Upper lobe of left lung (tissue), 6 donors: Measurements from ENCODE around the gene ARL6. TPM values are rescaled to one million over a fixed set of nuclear protein-coding genes. Genes with fewer than 3 reads are reported as not detected.

Source experiments
- ATAC-seq, 2 donors: fragments of 200-7000 bp; cut with Tn5 transposase; one replicate each; pipeline ENCODE4 v1.9.1; 2022; ENCODE audit warnings: mild to moderate bottlenecking in 2 of 2, moderate library complexity in 2 of 2; ENCODE audit not compliant: low FRiP score in 2 of 2
- DNase-seq, 2 donors: peaks; one replicate each; pipeline ENCODE4 v3.0.0-alpha.2; 2019 to 2020
- H3K27ac ChIP-seq, 4 donors: fragments of 200-600 bp; sonication (generic); one replicate each; pipeline ENCODE4 v1.5.1; 2016 to 2019
- H3K27me3 ChIP-seq, 4 donors: fragments of 200-600 bp; sonication (generic); one replicate each; pipeline ENCODE4 v1.5.1; 2017 to 2019
- H3K36me3 ChIP-seq, 4 donors: fragments of 200-600 bp; sonication (generic); one replicate each; pipeline ENCODE4 v1.5.1; 2016 to 2019
- H3K4me1 ChIP-seq, 4 donors: fragments of 200-600 bp; sonication (generic); one replicate each; pipeline ENCODE4 v1.5.1; 2018 to 2019
- H3K4me3 ChIP-seq, 4 donors: fragments of 200-600 bp; sonication (generic); one replicate each; pipeline ENCODE4 v1.5.1; 2017 to 2019; ENCODE audit warnings: mild to moderate bottlenecking in 2 of 4, moderate library complexity in 1 of 4
- H3K9me3 ChIP-seq, 4 donors: fragments of 200-600 bp; sonication (generic); one replicate each; pipeline ENCODE4 v1.5.1; 2018 to 2019
- EP300 ChIP-seq, 4 donors: sonication (generic); formaldehyde crosslinking; IDR thresholded peaks; one replicate each; pipeline ENCODE4 v1.5.1; 2017; ENCODE audit warnings: antibody characterized with exemption in 4 of 4, control low read depth in 2 of 4
- POLR2A ChIP-seq, 4 donors: fragments of 450-650 bp; IDR thresholded peaks; one replicate each; pipeline ENCODE4 v1.5.1; 2016 to 2017; ENCODE audit warnings: antibody characterized with exemption in 4 of 4, mild to moderate bottlenecking in 2 of 4
- POLR2AphosphoS5 ChIP-seq, 2 donors: sonication (generic); formaldehyde crosslinking; IDR thresholded peaks; one replicate each; pipeline ENCODE4 v1.5.1; 2017; ENCODE audit warnings: antibody characterized with exemption in 2 of 2
- WGBS, 2 donors: methylation state at CpG; one replicate each; pipeline ENCODE4 v1.1.5; 2017 to 2018; 5-methylcytosine and 5-hydroxymethylcytosine counted together
- total RNA-seq, 6 donors: library from RNA; depleted of rRNA in 4 of 6; stranded (reverse); fragments of >200 nt in 4 of 6; gene quantifications; one replicate each; pipeline versions ENCODE4 v1.1.0 to v1.2.1, GENCODE V29; 2016 to 2021
- TF ChIP-seq, protein P1 (sequence below), 6 experiments: fragments of 450-650 bp in 4 of 6; fragments of 200-600 bp in 2 of 6; sonication (generic) in 2 of 6; IDR thresholded peaks; one replicate each; pipeline ENCODE4 v1.5.1; 2016 to 2019; ENCODE audit warnings: antibody characterized with exemption in 6 of 6
- donor health status: DM: no; HTN: no; CAD: no; lungs with moderate emphysema.
- donor health status: DM: no; HTN: yes; CAD: no; lungs with severe emphysema.

ARL6 gene
- total RNA-seq, 6 donors from 2014 or later, result 4.0 to 12.6 (median 9.1) TPM

DNA sequence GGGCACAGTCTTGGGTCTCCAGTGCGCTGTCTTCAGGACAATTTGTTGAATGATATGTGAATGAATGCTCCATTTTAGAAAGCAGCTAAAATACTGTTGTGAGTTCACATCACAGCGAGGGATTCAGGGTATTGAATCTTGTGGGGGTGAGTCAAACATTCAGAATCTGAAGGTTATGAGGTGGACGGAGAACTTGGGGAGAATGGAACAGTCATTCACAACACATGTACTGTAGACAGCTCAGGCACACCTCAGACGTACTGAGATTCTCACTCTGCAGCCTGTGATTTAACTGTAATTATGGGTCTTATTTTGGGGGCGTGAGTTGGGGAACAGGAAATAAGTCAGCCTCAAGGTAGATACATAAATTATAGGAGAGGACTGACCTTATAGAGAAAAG, 71.2 kb downstream of the ARL6 start:
- no peaks in the 10 kb centered on the region for H3K27me3 ChIP-seq
- H3K27ac ChIP-seq, result no peak overlapping the region
- TF ChIP-seq EP300 (IDR thresholded peaks at IDR 0.05) (no peak), POLR2AphosphoS5 (IDR thresholded peaks at IDR 0.05) (no peak), POLR2A (IDR thresholded peaks at IDR 0.05) (no peak)
- TF ChIP-seq, protein P1, sequence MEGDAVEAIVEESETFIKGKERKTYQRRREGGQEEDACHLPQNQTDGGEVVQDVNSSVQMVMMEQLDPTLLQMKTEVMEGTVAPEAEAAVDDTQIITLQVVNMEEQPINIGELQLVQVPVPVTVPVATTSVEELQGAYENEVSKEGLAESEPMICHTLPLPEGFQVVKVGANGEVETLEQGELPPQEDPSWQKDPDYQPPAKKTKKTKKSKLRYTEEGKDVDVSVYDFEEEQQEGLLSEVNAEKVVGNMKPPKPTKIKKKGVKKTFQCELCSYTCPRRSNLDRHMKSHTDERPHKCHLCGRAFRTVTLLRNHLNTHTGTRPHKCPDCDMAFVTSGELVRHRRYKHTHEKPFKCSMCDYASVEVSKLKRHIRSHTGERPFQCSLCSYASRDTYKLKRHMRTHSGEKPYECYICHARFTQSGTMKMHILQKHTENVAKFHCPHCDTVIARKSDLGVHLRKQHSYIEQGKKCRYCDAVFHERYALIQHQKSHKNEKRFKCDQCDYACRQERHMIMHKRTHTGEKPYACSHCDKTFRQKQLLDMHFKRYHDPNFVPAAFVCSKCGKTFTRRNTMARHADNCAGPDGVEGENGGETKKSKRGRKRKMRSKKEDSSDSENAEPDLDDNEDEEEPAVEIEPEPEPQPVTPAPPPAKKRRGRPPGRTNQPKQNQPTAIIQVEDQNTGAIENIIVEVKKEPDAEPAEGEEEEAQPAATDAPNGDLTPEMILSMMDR (IDR thresholded peaks at IDR 0.05), result no peak
- DNase-seq (no peak), ATAC-seq (no peak)
- H3K4me1 ChIP-seq, result peaks cover 0 to 10% (median 1%) of the 10 kb centered on the region in 4 donors
- WGBS, 2 donors, result 88 to 96% methylated on average over 5 of the region's 5 CpGs
- H3K36me3 ChIP-seq, result no peaks in the 10 kb centered on the region
- no peaks in the 10 kb centered on the region for H3K9me3 ChIP-seq
- no peak overlapping the region for H3K4me3 ChIP-seq

DNA sequence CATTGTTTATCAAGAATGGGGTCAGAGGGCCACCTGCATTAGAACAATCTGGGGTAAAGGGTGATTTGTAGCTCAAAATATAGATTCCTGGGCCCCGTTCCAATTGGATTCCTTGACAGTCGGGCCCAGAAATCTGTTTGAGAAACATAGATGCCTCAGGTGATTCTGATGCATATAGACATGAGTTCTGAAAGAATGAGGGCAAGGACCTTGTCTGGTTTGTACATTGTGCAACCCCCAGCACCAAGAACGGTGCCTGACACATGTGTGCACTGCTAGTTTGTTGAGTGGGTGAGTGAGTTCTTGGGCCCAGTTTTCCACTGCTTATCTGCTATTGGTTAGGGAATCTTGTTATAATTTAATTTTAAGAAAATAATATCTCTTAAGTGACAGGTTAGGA, 73.8 kb downstream of the ARL6 start:
- Histone ChIP-seq H3K27ac (no peak overlapping the region), H3K9me3 (no peaks in the 10 kb centered on the region), H3K4me1 (peaks cover 0 to 10% (median 1%) of the 10 kb centered on the region in 4 donors), H3K27me3 (no peaks in the 10 kb centered on the region), H3K36me3 (no peaks in the 10 kb centered on the region), H3K4me3 (no peak overlapping the region)
- WGBS, 2 donors, result 67 to 73% methylated on average over 3 of the region's 3 CpGs
- ATAC-seq (no peak), DNase-seq (no peak)
- no peak for TF ChIP-seq EP300 (IDR thresholded peaks at IDR 0.05)
- TF ChIP-seq, protein P1 (IDR thresholded peaks at IDR 0.05), result no peak
- no peak for TF ChIP-seq POLR2A (IDR thresholded peaks at IDR 0.05)
- TF ChIP-seq POLR2AphosphoS5 (IDR thresholded peaks at IDR 0.05), result no peak

DNA sequence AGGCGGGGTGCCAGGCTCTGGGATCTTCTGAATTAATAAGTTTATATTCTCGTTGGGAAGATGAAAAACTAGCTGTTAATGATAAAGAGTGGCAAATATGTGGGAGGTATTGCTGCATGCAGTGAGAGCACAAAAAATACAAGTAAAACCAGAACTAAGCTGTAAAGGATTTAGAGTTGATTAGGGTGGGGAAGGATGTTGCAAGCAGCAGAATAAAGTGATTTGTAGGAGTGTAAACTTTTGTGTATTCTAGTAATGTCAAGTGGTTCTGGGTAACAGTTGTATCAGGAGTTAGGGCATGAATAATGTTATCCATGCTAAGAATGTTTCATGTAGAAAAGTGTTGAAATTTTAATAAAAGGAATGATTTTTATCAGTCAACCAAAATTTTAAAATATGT, 75.4 kb downstream of the ARL6 start:
- WGBS, 2 donors, result 66 to 74% methylated on average over 2 of the region's 2 CpGs

DNA sequence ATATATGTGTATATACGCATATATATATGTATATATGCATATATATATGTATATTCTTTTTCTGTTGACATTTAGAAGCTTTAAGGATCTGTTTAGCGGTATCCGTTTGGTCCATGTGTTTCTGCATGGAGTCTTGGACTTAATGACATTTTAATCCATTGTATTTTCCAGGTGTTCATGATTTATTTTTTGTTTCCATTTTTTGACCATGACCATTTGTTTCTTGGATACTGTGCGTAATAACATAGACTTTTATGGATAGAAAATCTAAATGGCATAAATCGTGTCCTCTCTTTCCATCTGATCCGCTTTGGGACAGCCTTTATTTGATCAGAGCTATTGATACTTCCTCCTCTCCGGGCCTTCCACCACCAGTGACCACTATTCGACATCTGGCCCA, 76.7 kb downstream of the ARL6 start:
- Histone ChIP-seq H3K27me3 (no peaks in the 10 kb centered on the region), H3K36me3 (peaks cover 0 to 3% (median 0%) of the 10 kb centered on the region in 4 donors), H3K4me1 (peaks cover 0 to 10% (median 1%) of the 10 kb centered on the region in 4 donors), H3K27ac (no peak overlapping the region), H3K4me3 (no peak overlapping the region), H3K9me3 (no peaks in the 10 kb centered on the region)
- ATAC-seq (no peak), DNase-seq (no peak)
- no peak for TF ChIP-seq POLR2A (IDR thresholded peaks at IDR 0.05)
- TF ChIP-seq POLR2AphosphoS5 (IDR thresholded peaks at IDR 0.05), result no peak
- TF ChIP-seq, protein P1 (IDR thresholded peaks at IDR 0.05), result no peak
- no peak for TF ChIP-seq EP300 (IDR thresholded peaks at IDR 0.05)
- 96 to 97% methylated on average over 8 of the region's 8 CpGs for WGBS, 2 donors

More for the DNA sequence above, 75.4 kb downstream of the ARL6 start:
- no peak overlapping the region for H3K27ac ChIP-seq
- H3K27me3 ChIP-seq, result no peaks in the 10 kb centered on the region
- no peak for TF ChIP-seq POLR2AphosphoS5 (IDR thresholded peaks at IDR 0.05)
- TF ChIP-seq, protein P1 (IDR thresholded peaks at IDR 0.05), result no peak
- no peak for TF ChIP-seq POLR2A (IDR thresholded peaks at IDR 0.05)
- TF ChIP-seq EP300 (IDR thresholded peaks at IDR 0.05), result no peak
- no peak for ATAC-seq
- no peak for DNase-seq
- H3K4me3 ChIP-seq, result no peak overlapping the region
- no peaks in the 10 kb centered on the region for H3K9me3 ChIP-seq
- H3K36me3 ChIP-seq, result peaks cover 0 to 3% (median 0%) of the 10 kb centered on the region in 4 donors
- peaks cover 0 to 10% (median 1%) of the 10 kb centered on the region in 4 donors for H3K4me1 ChIP-seq

DNA sequence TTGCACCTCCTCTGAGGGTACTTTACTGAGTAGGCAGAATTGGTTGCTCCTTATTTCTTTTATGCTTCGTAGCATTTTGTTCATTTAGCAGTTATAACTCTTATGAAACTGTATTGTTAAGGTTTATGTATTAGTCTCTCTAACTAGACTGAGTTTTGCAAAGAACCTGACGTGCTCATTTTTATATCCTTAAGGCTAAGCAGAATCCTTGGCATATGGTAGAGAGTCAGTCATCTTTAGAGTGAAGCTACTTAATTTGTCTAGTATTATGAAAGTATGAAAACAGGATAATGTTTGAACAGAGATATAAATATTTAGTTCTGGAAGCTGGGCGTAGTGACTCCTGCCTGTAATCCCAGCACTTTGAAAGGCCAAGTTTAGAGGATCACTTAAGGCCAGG, 77.4 kb downstream of the ARL6 start:
- peaks cover 0 to 10% (median 1%) of the 10 kb centered on the region in 4 donors for H3K4me1 ChIP-seq

More for the DNA sequence above, 77.4 kb downstream of the ARL6 start:
- Histone ChIP-seq H3K36me3 (peaks cover 0 to 3% (median under 1%) of the 10 kb centered on the region in 4 donors), H3K9me3 (no peaks in the 10 kb centered on the region), H3K27me3 (no peaks in the 10 kb centered on the region), H3K4me3 (no peak overlapping the region), H3K27ac (no peak overlapping the region)
- WGBS, 2 donors, result 88 to 89% methylated on average over 3 of the region's 3 CpGs
- no peak for DNase-seq
- ATAC-seq, result no peak
- TF ChIP-seq POLR2A (IDR thresholded peaks at IDR 0.05) (no peak), EP300 (IDR thresholded peaks at IDR 0.05) (no peak), POLR2AphosphoS5 (IDR thresholded peaks at IDR 0.05) (no peak)
- TF ChIP-seq, protein P1 (IDR thresholded peaks at IDR 0.05), result no peak
